Omental fat pad (tissue), 4 donors: ENCODE data around the gene NCLN. TPM values are rescaled to one million over a fixed set of nuclear protein-coding genes. Genes with fewer than 3 reads are reported as not detected.
"Not testable (repeated sequence)": the region's sequence is repeated elsewhere in the genome, so short reads cannot be mapped to it uniquely, and the experiment has no call there.

Experiments
- ATAC-seq: fragments of 150-250 bp; one replicate; pipeline ENCODE4 v1.9.1; 2016; ENCODE audit warnings: mild to moderate bottlenecking, moderate library complexity; ENCODE audit not compliant: low FRiP score
- DNase-seq: peaks from one replicate; pipeline ENCODE4 v3.0.0-alpha.2; 2019; ENCODE audit warnings: low spot score
- total RNA-seq, 4 donors: library from RNA; depleted of rRNA; stranded (reverse); fragments of >200 nt; gene quantifications; one replicate each; pipeline ENCODE4 v1.1.0, GENCODE V29; 2016
- TF ChIP-seq, protein P1 (sequence below), 3 donors: fragments of 450-650 bp; IDR thresholded peaks; one replicate each; pipeline ENCODE4 v1.5.1; 2016 to 2017; ENCODE audit warnings: antibody characterized with exemption in 3 of 3, mild to moderate bottlenecking in 3 of 3, moderate library complexity in 2 of 3

The NCLN gene
- total RNA-seq, 4 donors from 2014 or later: 33.6 to 65.7 (median 41.1) TPM

DNA sequence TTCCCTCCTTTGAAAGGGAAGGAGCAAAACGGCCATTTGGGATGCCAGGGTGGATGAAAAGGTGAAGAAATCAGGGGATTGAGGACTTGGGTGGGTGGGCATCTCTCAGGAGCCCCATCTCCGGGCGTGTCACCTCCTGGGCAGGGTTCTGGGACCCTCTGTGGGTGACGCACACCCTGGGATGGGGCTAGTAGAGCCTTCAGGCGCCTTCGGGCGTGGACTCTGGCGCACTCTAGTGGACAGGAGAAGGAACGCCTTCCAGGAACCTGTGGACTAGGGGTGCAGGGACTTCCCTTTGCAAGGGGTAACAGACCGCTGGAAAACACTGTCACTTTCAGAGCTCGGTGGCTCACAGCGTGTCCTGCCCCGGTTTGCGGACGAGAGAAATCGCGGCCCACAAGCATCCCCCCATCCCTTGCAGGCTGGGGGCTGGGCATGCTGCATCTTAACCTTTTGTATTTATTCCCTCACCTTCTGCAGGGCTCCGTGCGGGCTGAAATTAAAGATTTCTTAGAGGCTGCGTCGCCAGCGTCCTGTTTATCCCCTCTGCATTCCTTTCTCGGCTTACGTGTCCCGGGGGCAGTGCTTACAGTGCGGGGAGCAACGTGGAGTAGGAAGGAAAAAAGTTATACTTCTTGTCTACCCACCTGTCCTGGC lies 22.4 kb upstream of the NCLN start:
- DNase-seq: no peak
- ATAC-seq: peak; percentile 66
- TF ChIP-seq, protein P1, sequence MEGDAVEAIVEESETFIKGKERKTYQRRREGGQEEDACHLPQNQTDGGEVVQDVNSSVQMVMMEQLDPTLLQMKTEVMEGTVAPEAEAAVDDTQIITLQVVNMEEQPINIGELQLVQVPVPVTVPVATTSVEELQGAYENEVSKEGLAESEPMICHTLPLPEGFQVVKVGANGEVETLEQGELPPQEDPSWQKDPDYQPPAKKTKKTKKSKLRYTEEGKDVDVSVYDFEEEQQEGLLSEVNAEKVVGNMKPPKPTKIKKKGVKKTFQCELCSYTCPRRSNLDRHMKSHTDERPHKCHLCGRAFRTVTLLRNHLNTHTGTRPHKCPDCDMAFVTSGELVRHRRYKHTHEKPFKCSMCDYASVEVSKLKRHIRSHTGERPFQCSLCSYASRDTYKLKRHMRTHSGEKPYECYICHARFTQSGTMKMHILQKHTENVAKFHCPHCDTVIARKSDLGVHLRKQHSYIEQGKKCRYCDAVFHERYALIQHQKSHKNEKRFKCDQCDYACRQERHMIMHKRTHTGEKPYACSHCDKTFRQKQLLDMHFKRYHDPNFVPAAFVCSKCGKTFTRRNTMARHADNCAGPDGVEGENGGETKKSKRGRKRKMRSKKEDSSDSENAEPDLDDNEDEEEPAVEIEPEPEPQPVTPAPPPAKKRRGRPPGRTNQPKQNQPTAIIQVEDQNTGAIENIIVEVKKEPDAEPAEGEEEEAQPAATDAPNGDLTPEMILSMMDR (IDR thresholded peaks at IDR 0.05): peak in 2 of 3 donors; percentile 24 to 68

- DNase-seq: no peak
- no peak for ATAC-seq
- TF ChIP-seq, protein P1 (IDR thresholded peaks at IDR 0.05): no peak
These were observed 21.8 kb upstream of the NCLN start for GRCh38 chr19:3163943-3164342.

DNA sequence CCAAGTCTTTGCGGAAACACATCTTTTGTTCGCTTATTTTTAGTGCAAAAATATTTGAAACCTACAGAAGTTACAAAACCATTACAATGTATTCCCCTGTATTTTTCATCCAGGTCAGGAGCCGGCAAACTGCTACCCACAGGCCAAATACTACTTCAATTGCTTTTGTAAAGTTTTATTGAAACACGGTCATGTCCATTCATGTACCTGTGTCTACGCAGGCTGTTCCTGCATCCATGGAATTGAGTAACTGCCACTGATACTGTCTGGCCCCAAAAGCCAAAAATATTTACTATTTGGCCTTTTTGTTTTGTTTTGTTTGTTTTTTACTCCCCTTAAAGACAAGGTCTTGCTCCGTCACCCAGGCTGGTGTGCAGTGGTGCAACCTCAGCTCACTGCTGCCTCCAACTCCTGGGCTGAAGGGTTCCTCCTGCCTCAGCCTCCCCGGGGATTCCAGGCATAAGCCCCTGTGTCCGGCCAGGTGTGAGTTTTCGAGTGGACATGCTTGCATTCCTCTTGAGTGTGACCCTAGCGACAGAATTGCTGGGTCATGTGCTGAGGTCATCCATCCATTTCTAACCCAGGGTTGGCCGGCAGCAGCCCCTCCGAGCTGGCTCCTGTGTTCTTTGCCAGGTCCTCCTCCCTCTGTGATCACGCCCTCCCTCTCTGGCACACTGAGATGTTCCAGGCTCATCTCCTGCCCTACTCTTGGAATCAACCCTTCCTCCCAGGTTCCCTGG lies 18.0 kb upstream of the NCLN start:
- DNase-seq (no peak), ATAC-seq (no peak)
- TF ChIP-seq, protein P1 (IDR thresholded peaks at IDR 0.05): no peak

DNA sequence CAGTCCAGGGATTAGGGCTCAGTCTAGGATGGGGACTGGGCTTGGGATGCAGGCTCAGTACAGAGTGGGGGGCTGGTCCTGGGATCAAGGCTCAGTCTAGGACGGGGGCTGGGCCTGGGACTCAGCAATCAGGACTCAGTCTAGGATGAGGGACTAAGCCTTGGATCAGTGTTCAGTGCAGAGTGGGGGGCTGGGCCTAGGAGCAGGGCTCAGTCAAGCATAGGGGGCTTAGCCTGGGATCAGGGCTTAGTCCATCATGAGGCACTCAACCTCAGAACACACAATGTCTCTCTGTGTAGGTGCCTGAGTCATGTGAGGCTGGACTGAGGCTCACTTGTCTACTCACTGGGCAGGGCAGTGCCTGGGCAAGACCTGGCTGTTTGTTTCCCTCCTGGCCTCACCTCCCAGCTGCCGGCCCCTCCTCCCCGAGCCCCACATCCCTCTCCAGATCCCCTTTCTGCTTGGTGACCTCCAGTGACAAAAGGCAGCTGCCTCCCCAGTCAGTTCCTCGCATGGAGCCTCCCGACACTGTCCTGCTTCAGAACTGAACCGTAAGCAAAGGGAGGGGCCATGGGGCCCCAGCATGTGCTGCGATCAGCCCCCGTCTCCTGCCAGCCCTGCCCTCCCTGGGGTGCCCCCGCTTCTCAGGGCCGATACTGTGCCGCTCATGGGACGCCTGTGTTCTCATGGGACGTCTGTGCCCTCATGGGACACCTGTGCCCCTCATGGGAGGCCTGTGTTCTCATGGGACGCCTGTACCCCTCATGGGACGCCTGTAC lies 13.6 kb upstream of the NCLN start:
- ATAC-seq (peak; percentile 23), DNase-seq (no peak)
- TF ChIP-seq, protein P1 (IDR thresholded peaks at IDR 0.05): no peak

DNA sequence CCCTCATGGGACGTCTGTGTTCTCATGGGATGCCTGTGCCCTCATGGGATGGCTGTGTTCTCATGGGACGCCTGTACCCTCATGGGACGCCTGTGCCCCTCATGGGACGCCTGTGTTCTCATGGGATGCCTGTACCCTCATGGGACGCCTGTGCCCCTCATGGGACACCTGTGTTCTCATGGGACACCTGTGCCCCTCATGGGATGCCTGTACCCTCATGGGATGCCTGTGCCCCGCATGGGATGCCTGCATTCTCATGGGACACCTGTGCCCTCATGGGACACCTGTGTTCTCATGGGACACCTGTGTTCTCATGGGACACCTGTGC lies 13.1 kb upstream of the NCLN start:
- not testable (repeated sequence) for ATAC-seq, DNase-seq

DNA sequence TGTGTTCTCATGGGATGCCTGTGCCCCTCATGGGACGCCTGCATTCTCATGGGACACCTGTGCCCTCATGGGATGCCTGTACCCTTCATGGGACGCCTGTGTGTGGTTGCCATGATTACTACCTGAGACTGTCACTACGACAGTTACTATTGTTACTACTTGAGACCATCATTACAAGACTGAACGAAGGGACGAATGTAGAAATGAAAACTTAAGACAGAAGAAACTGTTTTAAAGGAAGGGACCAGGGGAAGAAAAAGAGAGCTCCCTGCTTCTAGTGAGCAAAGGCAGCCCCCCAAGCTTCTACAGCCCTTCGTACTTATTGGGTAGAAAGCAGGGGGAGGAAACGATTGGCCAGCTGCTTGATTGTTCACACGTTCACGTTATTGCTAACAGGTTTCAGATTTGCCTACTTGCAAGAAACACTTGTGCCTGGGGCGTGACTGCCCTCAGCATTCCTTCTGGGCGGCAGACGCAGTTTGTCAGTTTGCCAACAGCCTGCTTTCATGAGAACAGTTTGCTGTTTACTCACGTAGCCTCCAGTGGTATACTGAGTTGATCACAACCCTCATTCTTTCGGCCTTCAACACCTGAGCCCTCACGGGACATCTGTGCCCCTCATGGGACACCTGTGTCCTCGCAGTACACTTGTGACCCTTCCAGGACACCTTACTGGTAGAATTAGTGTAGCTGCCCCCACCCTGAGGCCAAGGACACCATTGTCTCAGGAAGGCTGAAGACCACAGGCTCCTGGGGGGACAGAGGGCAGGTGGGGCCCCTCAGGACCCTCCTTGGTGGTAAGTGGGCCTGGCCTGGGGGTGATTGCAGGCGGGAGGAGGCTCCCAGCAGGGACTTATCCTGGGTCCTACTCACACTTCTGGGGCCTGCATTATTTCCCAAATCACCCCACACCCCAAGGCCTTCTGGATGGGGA lies 9.7 kb upstream of the NCLN start:
- TF ChIP-seq, protein P1 (IDR thresholded peaks at IDR 0.05): no peak
- DNase-seq: no peak
- no peak for ATAC-seq
